K562 (cell line): ENCODE measurements around the gene GCNT1. TPM values are rescaled to one million over a fixed set of nuclear protein-coding genes. Genes with fewer than 3 reads are reported as not detected.

Experiments
- ATAC-seq: fragments of 200-7000 bp; cut with Tn5 transposase; 3 replicates; pipeline ENCODE4 v1.9.1; 2020; ENCODE audit warnings: moderate library complexity
- BruUV-seq: library from RNA; stranded (reverse); fragments of 400-500 nt; replicated peaks from 2 replicates; lab custom pipeline; 2021; lab: Mats Ljungman, UMichigan
- CTCF ChIA-PET: fragments of 300-600 bp; formaldehyde crosslinking; extraction: SDS; loops from one replicate; lab custom pipeline; 2021; ENCODE audit warnings: low intra/inter-chr PET ratio; lab: Yijun Ruan, JAX
- POLR2A ChIA-PET: fragments of 300-600, 350-650 bp; sonication (Branson Sonifier 250); formaldehyde crosslinking; extraction: SDS; loops from one replicate; lab custom pipeline; 2021; ENCODE audit warnings: antibody characterized with exemption, inconsistent platforms; lab: Yijun Ruan, JAX
- DNase-seq, 4 experiments: peaks; one replicate each; pipeline versions ENCODE4 v3.0.0 to v3.0.0-alpha.2; 2011 to 2018; ENCODE audit warnings: low spot score in 3 of 4, mixed read lengths in 3 of 4; ENCODE audit errors: extremely low read depth in 1 of 4
- FAIRE-seq: peaks from 2 replicates; lab custom pipeline; 2011; peaks lifted over from hg19 to GRCh38; lab: Jason Lieb, UNC
- H2AFZ ChIP-seq: 2 replicates; pipeline ENCODE4 v1.6.0; 2011; ENCODE audit warnings: low read depth, low read length, control low read depth, inconsistent platforms
- H3K27ac ChIP-seq: fragments of 200-600 bp; 3 replicates; pipeline ENCODE4 v1.8.0; 2011; ENCODE audit warnings: low read depth, mild to moderate bottlenecking, control low read depth, inconsistent platforms, low read length, moderate library complexity, mixed read lengths; ENCODE audit errors: extremely low read depth
- H3K27me3 ChIP-seq, 2 experiments: fragments of 300-600 bp in 1 of 2; 2 replicates in 1 of 2; 3 replicates in 1 of 2; pipeline versions ENCODE4 v1.6.0 to v1.8.0; 2011; ENCODE audit warnings: inconsistent platforms in 2 of 2, low read length in 2 of 2, mild to moderate bottlenecking in 1 of 2, mixed read lengths in 1 of 2, moderate library complexity in 1 of 2; ENCODE audit not compliant: control insufficient read depth in 2 of 2, insufficient read depth in 2 of 2
- H3K36me3 ChIP-seq: fragments of 300-600 bp; 3 replicates; pipeline ENCODE4 v1.8.0; 2011; ENCODE audit warnings: mild to moderate bottlenecking, low read length, inconsistent platforms; ENCODE audit not compliant: control insufficient read depth, insufficient read depth
- H3K4me1 ChIP-seq, 2 experiments: fragments of 200-600 bp in 1 of 2; replicated peaks in 1 of 2; 2 replicates in 1 of 2; 3 replicates in 1 of 2; pipeline versions ENCODE4 v1.5.1 to v1.8.0; 2011; ENCODE audit warnings: inconsistent platforms in 2 of 2, low read length in 2 of 2, mild to moderate bottlenecking in 1 of 2, mixed read lengths in 1 of 2, moderate library complexity in 1 of 2; ENCODE audit not compliant: control insufficient read depth in 2 of 2, insufficient read depth in 2 of 2
- H3K4me2 ChIP-seq: 2 replicates; pipeline ENCODE4 v1.6.1; 2011; ENCODE audit warnings: low read length, control low read depth, inconsistent platforms, mixed read lengths; ENCODE audit not compliant: insufficient read depth
- H3K4me3 ChIP-seq: fragments of 200-600 bp; sonication (generic), shearing (Covaris generic); 2 replicates; pipeline ENCODE4 v1.5.1; 2016; ENCODE audit warnings: control low read depth, inconsistent platforms
- H3K79me2 ChIP-seq: fragments of 200-600 bp; 3 replicates; pipeline ENCODE4 v1.8.0; 2011; ENCODE audit warnings: low read length, inconsistent platforms; ENCODE audit not compliant: control insufficient read depth, insufficient read depth
- H3K9ac ChIP-seq, 2 experiments: 2 replicates each; pipeline versions ENCODE4 v1.6.0 to v1.6.1; 2011; ENCODE audit warnings: low read depth in 2 of 2, low read length in 2 of 2, control low read depth in 1 of 2, inconsistent platforms in 1 of 2, mild to moderate bottlenecking in 1 of 2, mixed read lengths in 1 of 2; ENCODE audit not compliant: insufficient read depth in 1 of 2
- H3K9me1 ChIP-seq: one replicate; pipeline ENCODE4 v1.6.0; 2011; ENCODE audit warnings: inconsistent platforms, mild to moderate bottlenecking, low read length, moderate library complexity; ENCODE audit not compliant: control insufficient read depth, insufficient read depth
- H3K9me3 ChIP-seq: replicated peaks from 2 replicates; pipeline ENCODE4 v1.5.1; 2011; ENCODE audit warnings: low read depth, low read length, inconsistent platforms; ENCODE audit not compliant: control insufficient read depth, insufficient read depth
- H4K20me1 ChIP-seq: replicated peaks from 2 replicates; pipeline ENCODE4 v1.6.1; 2011; ENCODE audit warnings: low read length, inconsistent platforms, mixed read lengths; ENCODE audit not compliant: control insufficient read depth, insufficient read depth
- CREM ChIP-seq: IDR thresholded peaks from 2 replicates; pipeline ENCODE4 v1.6.1; 2014; ENCODE audit warnings: antibody characterized with exemption, low read depth
- ELF1 ChIP-seq: fragments of 200-800 bp; sonication (Bioruptor generic); IDR thresholded peaks from 2 replicates; pipeline ENCODE4 v1.6.1; 2016; ENCODE audit warnings: missing genetic modification characterization, missing compliant biosample characterization
- HDAC2 ChIP-seq: fragments of 450-650 bp; IDR thresholded peaks from 2 replicates; pipeline ENCODE4 v1.6.1; 2016; ENCODE audit warnings: mild to moderate bottlenecking
- LEF1 ChIP-seq: fragments of 450-650 bp; IDR thresholded peaks from 2 replicates; pipeline ENCODE4 v1.6.1; 2016; ENCODE audit warnings: mild to moderate bottlenecking
- MECOM ChIP-seq: fragments of 250-450 bp; sonication (Bioruptor Pico); IDR thresholded peaks from 2 replicates; pipeline ENCODE4 v1.8.0; 2022; ENCODE audit warnings: inconsistent platforms
- TAL1 ChIP-seq: fragments of 450-650 bp; IDR thresholded peaks from 2 replicates; pipeline ENCODE4 v1.6.1; 2016; ENCODE audit warnings: mild to moderate bottlenecking
- THAP12 ChIP-seq: fragments of 250-450 bp; sonication (Bioruptor Pico); IDR thresholded peaks from 2 replicates; pipeline ENCODE4 v1.9.0; 2021; ENCODE audit warnings: mild to moderate bottlenecking, inconsistent platforms
- ZC3H11A ChIP-seq: IDR thresholded peaks from 2 replicates; pipeline ENCODE4 v1.6.1; 2012; ENCODE audit warnings: low read depth, low read length, improper control_type of control experiment
- ZKSCAN3 ChIP-seq: fragments of 250-450 bp; sonication (Bioruptor Pico); IDR thresholded peaks from 2 replicates; pipeline ENCODE4 v1.4.0; 2020
- ZNF140 ChIP-seq: fragments of 250-450 bp; sonication (Bioruptor Pico); IDR thresholded peaks from 2 replicates; pipeline ENCODE4 v1.8.0; 2021; ENCODE audit warnings: moderate library complexity, mild to moderate bottlenecking, inconsistent platforms
- ZNF212 ChIP-seq: fragments of 450-650 bp; formaldehyde crosslinking; IDR thresholded peaks from 2 replicates; pipeline ENCODE4 v1.4.0; 2020; ENCODE audit warnings: mild to moderate bottlenecking
- ZNF224 ChIP-seq: sonication (generic); formaldehyde crosslinking; IDR thresholded peaks from 2 replicates; pipeline ENCODE4 v1.8.0; 2022; ENCODE audit warnings: mild to moderate bottlenecking, missing genetic modification reagents
- WGBS: fragments of 100-300 bp; shearing (Covaris generic); methylation state at CpG from one replicate; pipeline ENCODE4 v1.1.6; 2016; ENCODE audit warnings: low coverage, mixed read lengths; ENCODE audit not compliant: insufficient coverage; ENCODE audit errors: missing lambda C conversion rate; 5-methylcytosine and 5-hydroxymethylcytosine counted together
- in situ Hi-C: fragments of 300-500 bp; cut with MboI; formaldehyde crosslinking; loops from 4 replicates; pipeline ENCODE4 v1.15.0; 2018; ENCODE audit warnings: inconsistent platforms, mixed read lengths
- intact Hi-C: fragments of 100-400 bp; cut with micrococcal nuclease; formaldehyde crosslinking; loops from 2 replicates; pipeline ENCODE4 v1.14.2; 2022
- polyA plus RNA-seq, 8 experiments: library from polyadenylated mRNA; depleted of rRNA in 4 of 8; stranded (reverse) in 5 of 8; unstranded in 3 of 8; fragments of >200 nt; fragmentation: Nextera tagmentation in 2 of 8; fragmentation: Illumina TruSeq in 1 of 8; extraction: Ambion mirVana in 2 of 8; extraction: Trizol in 1 of 8; gene quantifications; 2 replicates each; pipeline versions ENCODE4 v1.2.1 to v1.2.3, GENCODE V29; 2011 to 2014; ENCODE audit warnings: inconsistent platforms in 1 of 8, missing spikeins in 1 of 8
- total RNA-seq, 7 experiments: library from RNA; depleted of rRNA in 6 of 7; stranded (reverse); fragments of >200 nt in 6 of 7; fragmentation: Illumina TruSeq in 2 of 7; extraction: Trizol in 2 of 7; gene quantifications; 2 replicates each; pipeline versions ENCODE4 v1.2.1 to v1.2.3, GENCODE V29; 2011 to 2021; ENCODE audit warnings: low replicate concordance in 1 of 7
- TF ChIP-seq, protein P1 (sequence below): fragments of 450-650 bp; formaldehyde crosslinking; IDR thresholded peaks from 2 replicates; pipeline ENCODE4 v1.4.0; 2020; ENCODE audit warnings: mild to moderate bottlenecking, mixed read lengths

Gene GCNT1
- total and polyA plus RNA-seq, 9 of the 15 experiments (the other 6 are each of a cell fraction or from before 2014, with no cell fraction given) = 0.01 to 0.71 (median 0.10) TPM

DNA sequence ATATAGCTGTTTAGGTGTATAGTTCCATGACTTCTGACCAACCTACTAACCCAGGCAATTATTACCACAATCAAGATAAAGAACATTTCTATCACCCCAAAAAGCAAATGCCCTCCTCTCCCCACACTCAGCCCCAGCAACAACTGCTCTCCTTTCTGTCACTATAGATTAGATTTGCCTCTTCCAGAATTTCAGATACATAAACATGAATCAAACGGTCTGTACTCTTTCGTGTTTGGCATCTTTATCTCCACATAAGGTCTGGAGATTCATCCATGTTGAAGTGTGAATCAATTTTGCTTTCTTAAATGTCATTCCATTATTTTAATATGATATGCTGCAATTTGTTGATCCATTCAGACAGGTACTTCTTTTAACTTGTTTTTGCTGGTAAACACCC, 10.5 kb upstream of the GCNT1 start:
- no peak for DNase-seq
- no peaks in the 10 kb centered on the region for H3K9me1 ChIP-seq
- no peaks in the 10 kb centered on the region; a peak in 1 of 5 replicates for H3K27me3 ChIP-seq
- H3K9me3 ChIP-seq = no peaks in the 10 kb centered on the region
- POLR2A ChIA-PET = no interaction called here
- no peak for FAIRE-seq
- TF ChIP-seq, protein P1, sequence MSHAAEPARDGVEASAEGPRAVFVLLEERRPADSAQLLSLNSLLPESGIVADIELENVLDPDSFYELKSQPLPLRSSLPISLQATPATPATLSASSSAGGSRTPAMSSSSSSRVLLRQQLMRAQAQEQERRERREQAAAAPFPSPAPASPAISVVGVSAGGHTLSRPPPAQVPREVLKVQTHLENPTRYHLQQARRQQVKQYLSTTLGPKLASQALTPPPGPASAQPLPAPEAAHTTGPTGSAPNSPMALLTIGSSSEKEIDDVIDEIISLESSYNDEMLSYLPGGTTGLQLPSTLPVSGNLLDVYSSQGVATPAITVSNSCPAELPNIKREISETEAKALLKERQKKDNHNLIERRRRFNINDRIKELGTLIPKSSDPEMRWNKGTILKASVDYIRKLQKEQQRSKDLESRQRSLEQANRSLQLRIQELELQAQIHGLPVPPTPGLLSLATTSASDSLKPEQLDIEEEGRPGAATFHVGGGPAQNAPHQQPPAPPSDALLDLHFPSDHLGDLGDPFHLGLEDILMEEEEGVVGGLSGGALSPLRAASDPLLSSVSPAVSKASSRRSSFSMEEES = no peak
- no peak for TF ChIP-seq ZKSCAN3 (CRISPR knock-in tag)
- TF ChIP-seq HDAC2 = no peak
- TF ChIP-seq ZNF224 (CRISPR knock-in tag) = no peak
- no peak for TF ChIP-seq LEF1
- no peak for TF ChIP-seq MECOM (CRISPR knock-in tag)
- no peak for TF ChIP-seq ELF1
- no peak for TF ChIP-seq TAL1
- no peak for TF ChIP-seq ZNF212 (CRISPR knock-in tag)
- TF ChIP-seq CREM = no peak
- no peak for TF ChIP-seq ZC3H11A
- TF ChIP-seq THAP12 (CRISPR knock-in tag) = no peak
- TF ChIP-seq ZNF140 (CRISPR knock-in tag) = no peak
- intact Hi-C loops (no loop called here), in situ Hi-C loops (loop anchor here (10.0 kb wide), 1 partner anchor 256 kb away; no protein-coding TSS in a partner anchor)
- H3K36me3 ChIP-seq = no peaks in the 10 kb centered on the region
- ATAC-seq = no peak
- H4K20me1 ChIP-seq = no peaks in the 10 kb centered on the region
- no peak overlapping the region for H3K9ac ChIP-seq
- no peak overlapping the region for H3K4me3 ChIP-seq
- no peaks in the 10 kb centered on the region for H3K4me1 ChIP-seq
- no peak overlapping the region for H3K27ac ChIP-seq
- H3K79me2 ChIP-seq = no peaks in the 10 kb centered on the region
- 0% methylated on average over 2 of the region's 2 CpGs for WGBS
- H2AFZ ChIP-seq = no peak overlapping the region
- BruUV-seq = no TSS peak
- CTCF ChIA-PET = interaction anchor here (1.1 kb wide), 1 partner anchor 217 kb away, joined by 3 read pairs; no protein-coding TSS in a partner anchor
- H3K4me2 ChIP-seq = no peak overlapping the region
